Caco-2 (cell line): ENCODE data around the gene POGLUT2. TPM values are rescaled to one million over a fixed set of nuclear protein-coding genes. Genes with fewer than 3 reads are reported as not detected.

ENCODE experiments used
- BruUV-seq: library from RNA; stranded (reverse); fragments of 400-500 nt; replicated peaks from 2 replicates; lab custom pipeline; 2021; lab: Mats Ljungman, UMichigan
- CTCF ChIA-PET: fragments of 300-600 bp; sonication (Branson Sonifier 250); formaldehyde crosslinking; loops from one replicate; lab custom pipeline; 2022; ENCODE audit warnings: antibody characterized with exemption; lab: Charles Lee
- POLR2A ChIA-PET: fragments of 300-600 bp; sonication (Branson Sonifier 250); formaldehyde crosslinking; loops from one replicate; lab custom pipeline; 2022; ENCODE audit warnings: antibody characterized with exemption; lab: Charles Lee
- DNase-seq, 2 experiments: peaks; one replicate each; pipeline versions ENCODE4 v3.0.0 to v3.0.0-alpha.2; 2020 to 2022
- H3K27me3 ChIP-seq: replicated peaks from 2 replicates; pipeline ENCODE4 v1.6.0; 2011; ENCODE audit warnings: low read length; ENCODE audit not compliant: control insufficient read depth, insufficient read depth
- H3K36me3 ChIP-seq: 2 replicates; pipeline ENCODE4 v1.5.1; 2011; ENCODE audit warnings: low read length; ENCODE audit not compliant: control insufficient read depth, insufficient read depth
- H3K4me1 ChIP-seq: fragments of 250-450 bp; sonication (Bioruptor Pico); 2 replicates; pipeline ENCODE4 v1.5.1; 2020; ENCODE audit warnings: mild to moderate bottlenecking
- H3K4me3 ChIP-seq: 2 replicates; pipeline ENCODE4 v1.5.1; 2011; ENCODE audit warnings: low read depth, mild to moderate bottlenecking, control low read depth, low read length
- H3K9me3 ChIP-seq: fragments of 250-450 bp; sonication (Bioruptor Pico); 2 replicates; pipeline ENCODE4 v1.5.1; 2020; ENCODE audit warnings: mild to moderate bottlenecking, moderate library complexity
- H3K27ac Mint-ChIP-seq: one replicate; pipeline ENCODE4 v1.8.0; 2022; ENCODE audit warnings: mixed read lengths; ENCODE audit not compliant: unreplicated experiment
- H3K27me3 Mint-ChIP-seq: one replicate; pipeline ENCODE4 v1.8.0; 2022; ENCODE audit warnings: mixed read lengths; ENCODE audit not compliant: insufficient read depth, unreplicated experiment
- H3K36me3 Mint-ChIP-seq: one replicate; pipeline ENCODE4 v1.8.0; 2022; ENCODE audit warnings: mild to moderate bottlenecking, mixed read lengths; ENCODE audit not compliant: insufficient read depth, unreplicated experiment
- H3K4me1 Mint-ChIP-seq: one replicate; pipeline ENCODE4 v1.8.0; 2022; ENCODE audit warnings: low read depth, mixed read lengths; ENCODE audit not compliant: unreplicated experiment
- H3K4me3 Mint-ChIP-seq: one replicate; pipeline ENCODE4 v1.8.0; 2022; ENCODE audit warnings: mild to moderate bottlenecking, moderate library complexity, mixed read lengths; ENCODE audit not compliant: unreplicated experiment
- H3K9me3 Mint-ChIP-seq: one replicate; pipeline ENCODE4 v1.8.0; 2022; ENCODE audit warnings: mixed read lengths; ENCODE audit not compliant: unreplicated experiment
- intact Hi-C: fragments of 100-400 bp; cut with micrococcal nuclease; formaldehyde crosslinking; loops from one replicate; pipeline ENCODE4 v1.10.0; 2022; ENCODE audit not compliant: unreplicated experiment
- total RNA-seq: library from RNA; stranded (reverse); gene quantifications from 2 replicates; pipeline ENCODE4 v1.2.3, GENCODE V29; 2022
- TF ChIP-seq, protein P1 (sequence below), 2 experiments: fragments of 200-600 bp in 1 of 2; IDR thresholded peaks; 1 replicate in 1 of 2; 2 replicates in 1 of 2; pipeline versions ENCODE4 v1.5.1 to v1.8.0; 2011 to 2022; ENCODE audit warnings: antibody characterized with exemption in 1 of 2, control low read depth in 1 of 2, inconsistent platforms in 1 of 2, low read depth in 1 of 2, low read length in 1 of 2, mild to moderate bottlenecking in 1 of 2, moderate library complexity in 1 of 2; ENCODE audit not compliant: insufficient read depth in 1 of 2, severe bottlenecking in 1 of 2, unreplicated experiment in 1 of 2

POGLUT2 gene
- total RNA-seq, 1 experiment from 2014 or later: 20.1 TPM

DNA sequence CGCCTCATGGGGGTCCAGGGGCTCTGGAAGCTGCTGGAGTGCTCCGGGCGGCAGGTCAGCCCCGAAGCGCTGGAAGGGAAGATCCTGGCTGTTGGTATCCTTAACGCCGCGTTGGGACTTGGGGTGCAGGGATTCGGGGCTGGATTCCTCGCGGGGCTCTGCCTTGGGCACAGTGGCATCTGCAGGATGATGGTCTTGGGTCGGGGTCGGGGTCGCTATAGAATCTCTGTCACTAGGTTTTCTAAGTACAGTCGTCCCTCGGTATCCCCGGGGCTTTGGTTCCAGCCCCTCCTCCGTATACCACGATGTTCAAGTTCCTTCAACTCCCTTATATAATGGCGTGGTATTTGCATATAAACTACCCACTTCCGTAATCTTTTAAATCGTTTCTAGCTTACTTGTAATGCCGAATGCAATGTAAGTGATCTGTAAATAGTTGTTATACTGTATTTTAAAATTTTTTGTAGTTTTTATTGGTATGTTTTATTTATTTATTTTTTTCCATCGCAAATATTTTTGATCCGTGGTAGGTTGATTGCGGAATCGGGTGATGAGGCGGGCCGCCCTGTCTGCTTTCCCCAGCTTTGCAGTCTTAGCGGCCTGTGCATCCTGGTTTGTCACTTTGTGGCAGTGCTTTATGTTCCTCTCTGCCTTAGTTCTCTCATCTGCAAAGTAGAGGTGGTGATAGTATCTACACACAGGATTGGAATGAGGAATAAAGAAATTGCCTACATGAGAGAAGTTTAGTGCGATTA, 47.7 kb upstream of the POGLUT2 start:
- H3K4me3 Mint-ChIP-seq: peak overlapping the region; percentile 77
- DNase-seq: peak in 1 of 2 experiments; percentile 34
- H3K36me3 ChIP-seq: no peaks in the 10 kb centered on the region
- H3K27me3 Mint-ChIP-seq: no peaks in the 10 kb centered on the region
- peaks cover 9% of the 10 kb centered on the region for H3K36me3 Mint-ChIP-seq
- H3K4me1 Mint-ChIP-seq: no peaks in the 10 kb centered on the region
- ChIA-PET POLR2A (interaction anchor here (1.0 to 1.6 kb wide), 4 partner anchors 46 to 250 kb away, joined by 3 to 12 read pairs (median 10); partner anchors contain the start of genes TEX30 and TPP2), CTCF (interaction anchor here (0.6 to 1.8 kb wide), 7 partner anchors 46 to 294 kb away, joined by 3 to 13 read pairs (median 5); partner anchors contain the start of gene TEX30)
- H3K27me3 ChIP-seq: no peaks in the 10 kb centered on the region
- BruUV-seq: TSS peak; percentile 42
- no peaks in the 10 kb centered on the region for H3K9me3 ChIP-seq
- no peaks in the 10 kb centered on the region for H3K9me3 Mint-ChIP-seq
- intact Hi-C loops: loop anchor here (1.0 to 5.0 kb wide), 7 partner anchors 46 to 384 kb away; partner anchors contain the start of gene TEX30
- no peaks in the 10 kb centered on the region for H3K4me1 ChIP-seq
- H3K27ac Mint-ChIP-seq: peak overlapping the region; percentile 92
- TF ChIP-seq, protein P1, sequence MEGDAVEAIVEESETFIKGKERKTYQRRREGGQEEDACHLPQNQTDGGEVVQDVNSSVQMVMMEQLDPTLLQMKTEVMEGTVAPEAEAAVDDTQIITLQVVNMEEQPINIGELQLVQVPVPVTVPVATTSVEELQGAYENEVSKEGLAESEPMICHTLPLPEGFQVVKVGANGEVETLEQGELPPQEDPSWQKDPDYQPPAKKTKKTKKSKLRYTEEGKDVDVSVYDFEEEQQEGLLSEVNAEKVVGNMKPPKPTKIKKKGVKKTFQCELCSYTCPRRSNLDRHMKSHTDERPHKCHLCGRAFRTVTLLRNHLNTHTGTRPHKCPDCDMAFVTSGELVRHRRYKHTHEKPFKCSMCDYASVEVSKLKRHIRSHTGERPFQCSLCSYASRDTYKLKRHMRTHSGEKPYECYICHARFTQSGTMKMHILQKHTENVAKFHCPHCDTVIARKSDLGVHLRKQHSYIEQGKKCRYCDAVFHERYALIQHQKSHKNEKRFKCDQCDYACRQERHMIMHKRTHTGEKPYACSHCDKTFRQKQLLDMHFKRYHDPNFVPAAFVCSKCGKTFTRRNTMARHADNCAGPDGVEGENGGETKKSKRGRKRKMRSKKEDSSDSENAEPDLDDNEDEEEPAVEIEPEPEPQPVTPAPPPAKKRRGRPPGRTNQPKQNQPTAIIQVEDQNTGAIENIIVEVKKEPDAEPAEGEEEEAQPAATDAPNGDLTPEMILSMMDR (IDR thresholded peaks at IDR 0.05; ENCODE audit: insufficient read depth in 1 of 2, low read depth in 1 of 2, low read length in 1 of 2, severe bottlenecking in 1 of 2, unreplicated experiment in 1 of 2): no peak
- H3K4me3 ChIP-seq: peak overlapping the region; percentile 70

DNA sequence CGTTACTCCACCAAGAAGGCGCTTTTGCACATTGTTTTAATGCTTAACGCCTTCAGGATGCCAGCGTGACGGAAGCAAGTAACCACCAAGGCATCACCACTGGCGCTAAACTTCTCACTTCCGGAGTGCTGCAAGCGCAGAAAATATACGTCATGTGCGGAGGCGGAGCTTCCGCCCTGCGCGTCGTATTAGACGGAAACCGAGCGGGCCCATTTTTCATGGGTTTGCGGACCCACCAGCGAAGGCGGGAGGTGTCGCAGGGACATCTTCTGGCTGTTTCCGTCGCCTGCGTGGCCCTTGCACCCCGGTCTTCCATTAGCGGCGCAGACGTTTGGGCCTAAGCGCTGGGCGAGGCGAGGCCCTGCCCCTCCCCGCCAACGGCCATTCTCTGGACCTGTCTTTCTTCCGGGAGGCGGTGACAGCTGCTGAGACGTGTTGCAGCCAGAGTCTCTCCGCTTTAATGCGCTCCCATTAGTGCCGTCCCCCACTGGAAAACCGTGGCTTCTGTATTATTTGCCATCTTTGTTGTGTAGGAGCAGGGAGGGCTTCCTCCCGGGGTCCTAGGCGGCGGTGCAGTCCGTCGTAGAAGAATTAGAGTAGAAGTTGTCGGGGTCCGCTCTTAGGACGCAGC, 47.0 kb upstream of the POGLUT2 start, which contains the start of gene ERCC5:
ERCC5 (plus strand) TSS at position 403 of the 631 bp plus-strand sequence. CDS start 235 bp downstream, outside the sequence.
- TF ChIP-seq, protein P1 (IDR thresholded peaks at IDR 0.05; ENCODE audit: insufficient read depth in 1 of 2, low read depth in 1 of 2, low read length in 1 of 2, severe bottlenecking in 1 of 2, unreplicated experiment in 1 of 2): peak in 1 of 2 experiments; percentile 15
- no TSS peak for BruUV-seq

DNA sequence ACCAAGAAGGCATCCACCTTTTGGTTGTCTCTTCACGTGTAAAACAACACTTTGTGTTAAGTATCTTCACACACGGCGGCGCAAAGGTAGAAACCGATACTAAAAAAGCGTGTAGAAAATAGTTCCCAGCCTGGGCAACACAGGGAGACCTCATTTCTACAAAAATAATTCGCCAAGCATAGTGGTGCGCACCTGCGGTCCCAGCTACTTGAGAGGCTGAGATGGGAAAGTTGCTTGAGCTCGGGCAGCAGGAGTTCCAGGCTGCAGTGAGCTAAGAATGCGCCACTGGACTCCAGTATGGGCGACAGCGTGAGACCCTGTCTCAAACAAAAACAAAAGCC, 46.5 kb upstream of the POGLUT2 start:
- Mint-ChIP-seq H3K27ac (peak overlapping the region; percentile 92), H3K36me3 (peaks cover 9% of the 10 kb centered on the region)

More for the DNA sequence above, 47.0 kb upstream of the POGLUT2 start, which contains the start of gene ERCC5:
- Histone ChIP-seq H3K4me3 (peak within 1 kb of the TSS; percentile 70), H3K4me1 (no peaks in the 10 kb centered on the region), H3K36me3 (no peaks in the 10 kb centered on the region), H3K27me3 (no peaks in the 10 kb centered on the region), H3K9me3 (no peaks in the 10 kb centered on the region)
- Mint-ChIP-seq H3K36me3 (peaks cover 9% of the 10 kb centered on the region), H3K4me3 (peak within 1 kb of the TSS; percentile 77), H3K4me1 (no peaks in the 10 kb centered on the region), H3K27me3 (no peaks in the 10 kb centered on the region), H3K9me3 (no peaks in the 10 kb centered on the region), H3K27ac (peak within 1 kb of the TSS; percentile 92)
- peak; percentile 95 to 97 for DNase-seq
- ChIA-PET POLR2A (interaction anchor here (1.0 to 1.6 kb wide), 4 partner anchors 45 to 249 kb away, joined by 3 to 12 read pairs (median 10); partner anchors contain the start of genes TEX30 and TPP2), CTCF (interaction anchor here (0.6 to 1.8 kb wide), 7 partner anchors 45 to 293 kb away, joined by 3 to 13 read pairs (median 5); partner anchors contain the start of gene TEX30)
- intact Hi-C loops: loop anchor here (1.0 to 5.0 kb wide), 4 partner anchors 73 to 383 kb away; partner anchors contain the start of genes TEX30 and TPP2

More for the DNA sequence above, 46.5 kb upstream of the POGLUT2 start:
- intact Hi-C loops: loop anchor here (1.0 to 5.0 kb wide), 3 partner anchors 193 to 383 kb away; partner anchors contain the start of gene TPP2
- no peaks in the 10 kb centered on the region for H3K4me1 ChIP-seq
- no peak for DNase-seq
- no peaks in the 10 kb centered on the region for H3K9me3 ChIP-seq
- Mint-ChIP-seq H3K4me1 (no peaks in the 10 kb centered on the region), H3K9me3 (no peaks in the 10 kb centered on the region), H3K4me3 (peak overlapping the region; percentile 77), H3K27me3 (no peaks in the 10 kb centered on the region)
- ChIA-PET POLR2A (interaction anchor here (1.0 to 1.6 kb wide), 4 partner anchors 44 to 249 kb away, joined by 3 to 12 read pairs (median 10); partner anchors contain the start of genes TEX30 and TPP2), CTCF (interaction anchor here (0.7 to 1.8 kb wide), 6 partner anchors 45 to 264 kb away, joined by 3 to 13 read pairs (median 6); partner anchors contain the start of gene TEX30)
- H3K4me3 ChIP-seq: peak overlapping the region; percentile 70
- H3K27me3 ChIP-seq: no peaks in the 10 kb centered on the region
- TF ChIP-seq, protein P1 (IDR thresholded peaks at IDR 0.05; ENCODE audit: insufficient read depth in 1 of 2, low read depth in 1 of 2, low read length in 1 of 2, severe bottlenecking in 1 of 2, unreplicated experiment in 1 of 2): no peak
- BruUV-seq: TSS peak; percentile 96
- H3K36me3 ChIP-seq: no peaks in the 10 kb centered on the region
